Choroid plexus epithelial cell (primary cell): ENCODE results near the gene KIRREL2.

Source experiments
- DNase-seq: peaks from one replicate; pipeline ENCODE4 v3.0.0-alpha.2; 2010; ENCODE audit warnings: low read depth
- H3K4me3 ChIP-seq: 2 replicates; pipeline ENCODE4 v1.5.1; 2011; ENCODE audit warnings: low read depth, mild to moderate bottlenecking, control low read depth, low read length, moderate library complexity
- CTCF ChIP-seq: conservative IDR thresholded peaks from 2 replicates; pipeline ENCODE4 v1.5.1; 2011; ENCODE audit warnings: low read depth, mild to moderate bottlenecking, control low read depth, inconsistent platforms, low read length, moderate library complexity

KIRREL2 gene

DNA sequence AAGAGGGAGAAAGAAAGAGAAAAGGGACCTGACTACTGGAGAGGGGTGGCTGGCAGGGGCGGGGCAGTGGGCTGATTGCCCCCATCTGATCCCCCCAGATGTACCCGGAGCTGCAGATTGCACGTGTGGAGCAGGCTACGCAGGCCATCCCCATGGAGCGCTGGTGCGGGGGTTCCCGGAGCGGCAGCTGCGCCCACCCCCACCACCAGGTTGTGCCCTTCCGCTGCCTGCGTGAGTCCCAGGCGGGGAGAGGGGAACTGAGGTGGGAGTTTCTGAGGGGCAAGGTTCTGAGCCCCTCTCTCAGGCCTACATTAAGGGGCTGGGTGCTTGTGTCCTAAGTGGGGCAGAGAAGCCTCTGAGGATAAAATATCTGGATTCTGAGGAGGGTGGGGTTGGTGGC, 14.1 kb downstream of the KIRREL2 start:
- no peak overlapping the region for H3K4me3 ChIP-seq
- DNase-seq: no peak
- no peak for TF ChIP-seq CTCF

GRCh38 chr19:35871611-35872010, 14.9 kb downstream of the KIRREL2 start:
- TF ChIP-seq CTCF: no peak
- H3K4me3 ChIP-seq: no peak overlapping the region
- DNase-seq: no peak

DNA sequence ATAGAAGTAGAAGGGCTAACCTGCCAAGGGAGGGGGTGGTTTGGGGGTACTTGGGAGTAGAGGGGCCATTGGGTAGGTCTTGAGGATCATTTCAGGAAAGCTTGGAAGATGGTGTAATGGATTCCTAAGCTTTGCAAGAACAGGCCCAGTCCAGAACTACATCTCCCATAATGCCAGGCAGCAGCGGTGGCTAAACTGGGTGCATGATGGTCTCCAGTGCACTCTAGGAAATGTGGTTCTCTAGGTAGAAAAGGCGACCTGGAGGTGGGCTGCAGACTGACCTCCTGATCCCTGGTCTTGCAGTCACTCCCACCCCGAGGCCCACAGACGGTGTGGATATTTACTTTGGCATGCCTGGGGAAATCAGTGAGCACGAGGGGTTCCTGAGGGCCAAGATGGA, 15.5 kb downstream of the KIRREL2 start:
- H3K4me3 ChIP-seq: no peak overlapping the region
- TF ChIP-seq CTCF: no peak
- DNase-seq: no peak

DNA sequence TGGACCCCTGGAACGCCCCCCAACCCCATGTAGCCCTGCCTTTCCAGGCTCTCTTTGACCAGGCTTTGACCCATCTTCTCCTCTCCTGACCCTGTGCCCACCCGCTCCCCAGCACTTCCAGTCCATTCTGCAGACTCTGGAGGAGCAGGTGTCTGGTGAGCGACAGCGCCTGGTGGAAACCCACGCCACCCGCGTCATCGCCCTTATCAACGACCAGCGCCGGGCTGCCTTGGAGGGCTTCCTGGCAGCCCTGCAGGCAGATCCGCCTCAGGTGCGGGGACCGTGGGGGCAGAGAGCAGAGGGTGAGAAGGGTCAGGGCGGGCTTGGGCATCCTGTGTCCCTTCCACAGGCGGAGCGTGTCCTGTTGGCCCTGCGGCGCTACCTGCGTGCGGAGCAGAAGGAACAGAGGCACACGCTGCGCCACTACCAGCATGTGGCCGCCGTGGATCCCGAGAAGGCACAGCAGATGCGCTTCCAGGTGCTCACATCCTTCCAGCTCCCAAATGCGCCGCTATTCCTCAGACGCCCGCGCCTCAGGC, 17.8 kb downstream of the KIRREL2 start:
- no peak for TF ChIP-seq CTCF
- H3K4me3 ChIP-seq: no peak overlapping the region
- no peak for DNase-seq

GRCh38 chr19:35879068-35879467, 22.4 kb downstream of the KIRREL2 start:
- no peak overlapping the region for H3K4me3 ChIP-seq
- TF ChIP-seq CTCF: no peak
- DNase-seq: no peak

DNA sequence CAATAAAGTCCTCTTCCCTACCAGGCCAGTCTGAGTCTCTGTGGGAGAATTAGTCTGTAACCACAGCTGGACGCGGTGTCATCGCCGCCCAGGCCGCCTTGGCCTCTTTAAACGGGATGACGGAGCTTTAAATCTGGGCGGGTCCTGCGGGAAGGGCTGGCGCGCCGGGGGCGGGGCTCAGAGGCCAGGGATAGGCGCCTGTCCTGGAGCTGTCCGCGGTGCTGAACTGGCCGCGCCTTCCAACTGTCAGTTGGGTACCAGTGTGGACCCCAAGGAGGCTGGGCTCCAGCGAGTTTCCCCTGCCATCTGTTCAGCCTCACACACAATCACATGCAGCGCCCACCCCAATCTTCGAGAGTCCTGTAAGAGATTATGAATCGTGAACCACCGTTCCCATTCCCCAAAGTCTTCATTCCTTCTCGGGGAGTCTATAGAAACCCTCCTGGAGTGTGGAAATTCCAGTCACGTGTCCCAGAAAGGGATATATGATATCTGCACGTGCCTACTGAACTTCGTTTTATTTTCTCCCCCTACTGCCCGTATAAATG, 23.1 kb downstream of the KIRREL2 start:
- peak; percentile 88 for DNase-seq
- no peak for TF ChIP-seq CTCF
- no peak overlapping the region for H3K4me3 ChIP-seq

GRCh38 chr19:35882114-35882832, 25.6 kb downstream of the KIRREL2 start:
- H3K4me3 ChIP-seq: no peak overlapping the region
- TF ChIP-seq CTCF: peak; percentile 60
- peak; percentile 92 for DNase-seq
